Fibroblast of villous mesenchyme (primary cell): ENCODE results near the gene SLBP. TPM values are rescaled to one million over a fixed set of nuclear protein-coding genes. Genes with fewer than 3 reads are reported as not detected.

ENCODE experiments used
- DNase-seq: peaks from one replicate; pipeline ENCODE4 v3.0.0-alpha.2; 2010; ENCODE audit warnings: low read depth
- H3K4me3 ChIP-seq: 2 replicates; pipeline ENCODE4 v1.5.1; 2011; ENCODE audit warnings: low read depth, mild to moderate bottlenecking, low read length
- total RNA-seq: library from RNA; depleted of rRNA; stranded (reverse); fragments of >200 nt; gene quantifications from 2 replicates; pipeline ENCODE4 v1.2.3, GENCODE V29; 2012
- TF ChIP-seq, protein P1 (sequence below): IDR thresholded peaks from 2 replicates; pipeline ENCODE4 v1.5.1; 2012; ENCODE audit warnings: low read depth, mild to moderate bottlenecking, low read length; ENCODE audit not compliant: insufficient read depth

The SLBP gene
- total RNA-seq, 1 donor, result 63.0 TPM

DNA sequence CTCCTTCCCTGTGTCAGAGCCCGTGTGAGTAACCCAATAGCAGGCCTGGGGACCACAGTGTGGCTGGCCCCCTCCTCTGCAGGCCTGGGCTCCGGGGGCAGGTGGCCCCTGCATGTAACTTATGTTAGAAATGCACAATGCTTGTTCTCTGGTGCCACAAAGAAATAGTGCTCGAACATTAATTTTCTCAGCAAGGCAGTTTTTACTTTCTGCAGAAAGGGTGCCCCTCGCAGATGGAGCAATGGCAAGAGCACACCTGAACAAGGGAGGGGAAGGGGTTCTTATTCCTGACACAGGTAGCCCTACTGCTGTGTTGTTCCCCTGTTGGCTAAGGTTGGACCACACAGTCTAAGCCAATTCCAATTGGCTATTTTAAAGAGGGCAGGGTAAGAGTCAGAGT is 26.3 kb upstream of the SLBP start:
- DNase-seq, result no peak
- no peak overlapping the region for H3K4me3 ChIP-seq
- TF ChIP-seq, protein P1, sequence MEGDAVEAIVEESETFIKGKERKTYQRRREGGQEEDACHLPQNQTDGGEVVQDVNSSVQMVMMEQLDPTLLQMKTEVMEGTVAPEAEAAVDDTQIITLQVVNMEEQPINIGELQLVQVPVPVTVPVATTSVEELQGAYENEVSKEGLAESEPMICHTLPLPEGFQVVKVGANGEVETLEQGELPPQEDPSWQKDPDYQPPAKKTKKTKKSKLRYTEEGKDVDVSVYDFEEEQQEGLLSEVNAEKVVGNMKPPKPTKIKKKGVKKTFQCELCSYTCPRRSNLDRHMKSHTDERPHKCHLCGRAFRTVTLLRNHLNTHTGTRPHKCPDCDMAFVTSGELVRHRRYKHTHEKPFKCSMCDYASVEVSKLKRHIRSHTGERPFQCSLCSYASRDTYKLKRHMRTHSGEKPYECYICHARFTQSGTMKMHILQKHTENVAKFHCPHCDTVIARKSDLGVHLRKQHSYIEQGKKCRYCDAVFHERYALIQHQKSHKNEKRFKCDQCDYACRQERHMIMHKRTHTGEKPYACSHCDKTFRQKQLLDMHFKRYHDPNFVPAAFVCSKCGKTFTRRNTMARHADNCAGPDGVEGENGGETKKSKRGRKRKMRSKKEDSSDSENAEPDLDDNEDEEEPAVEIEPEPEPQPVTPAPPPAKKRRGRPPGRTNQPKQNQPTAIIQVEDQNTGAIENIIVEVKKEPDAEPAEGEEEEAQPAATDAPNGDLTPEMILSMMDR, result no peak

DNA sequence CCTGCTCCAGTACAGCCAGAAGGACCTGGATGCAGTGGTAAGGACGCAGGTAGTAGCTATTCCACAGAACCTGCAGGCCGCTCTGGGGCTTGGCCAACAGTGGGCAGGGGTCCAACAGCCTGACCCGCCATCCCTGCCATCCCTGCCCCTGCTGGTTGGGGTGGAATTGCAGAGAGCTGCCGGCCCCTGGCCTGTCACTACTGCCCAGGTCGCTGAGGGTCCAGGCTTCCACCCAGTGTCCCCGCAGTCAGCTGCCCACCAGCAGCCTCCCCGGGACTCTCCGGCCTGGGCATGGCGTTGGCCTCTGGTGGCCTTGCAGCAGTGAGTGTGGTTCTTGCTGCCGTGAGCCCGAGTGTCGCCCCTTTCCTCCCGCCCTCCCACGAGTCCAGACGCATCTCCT is 25.5 kb upstream of the SLBP start:
- no peak for DNase-seq
- H3K4me3 ChIP-seq, result no peak overlapping the region
- TF ChIP-seq, protein P1, result no peak

DNA sequence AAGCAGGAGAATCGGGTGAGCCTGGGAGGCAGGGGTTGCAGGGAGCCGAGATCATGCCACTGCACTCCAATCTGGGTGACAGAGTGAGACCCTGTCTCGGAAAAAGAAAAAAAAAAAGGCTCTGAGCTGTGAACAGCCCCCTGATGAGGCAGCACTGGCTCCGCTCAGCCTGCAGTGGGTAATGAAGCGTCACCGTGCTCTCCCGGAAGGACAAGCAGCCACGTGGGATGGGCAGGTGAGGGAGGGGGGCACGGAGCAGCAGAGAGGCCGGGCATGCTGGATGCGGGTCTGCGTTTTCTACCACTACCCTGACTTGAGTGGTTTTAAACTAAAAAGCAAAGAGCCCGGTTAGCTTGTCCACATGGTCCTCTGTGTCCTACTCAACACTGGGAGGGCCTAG is 24.7 kb upstream of the SLBP start:
- H3K4me3 ChIP-seq, result no peak overlapping the region
- TF ChIP-seq, protein P1, result no peak
- DNase-seq, result no peak

DNA sequence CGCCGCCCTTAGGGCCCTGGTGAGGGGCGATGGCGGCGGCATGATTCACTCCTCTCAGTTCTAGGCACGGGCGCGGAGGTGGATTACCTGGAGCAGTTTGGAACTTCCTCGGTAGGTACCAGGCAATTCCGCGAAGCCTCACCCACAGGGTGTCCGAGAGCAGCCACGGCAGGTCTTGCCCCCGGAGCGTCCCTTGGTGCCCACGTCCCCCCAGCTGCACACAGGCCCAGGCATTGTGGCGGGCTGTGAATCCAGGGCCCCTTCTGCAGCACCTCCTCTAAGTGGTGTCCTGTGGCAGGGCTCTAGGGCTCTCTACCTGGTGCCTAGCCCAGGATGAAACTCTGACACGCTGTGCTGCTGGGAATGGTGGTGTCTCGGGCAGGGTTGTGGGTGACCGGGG is 23.1 kb upstream of the SLBP start:
- TF ChIP-seq, protein P1, result no peak
- no peak overlapping the region for H3K4me3 ChIP-seq
- DNase-seq, result no peak

DNA sequence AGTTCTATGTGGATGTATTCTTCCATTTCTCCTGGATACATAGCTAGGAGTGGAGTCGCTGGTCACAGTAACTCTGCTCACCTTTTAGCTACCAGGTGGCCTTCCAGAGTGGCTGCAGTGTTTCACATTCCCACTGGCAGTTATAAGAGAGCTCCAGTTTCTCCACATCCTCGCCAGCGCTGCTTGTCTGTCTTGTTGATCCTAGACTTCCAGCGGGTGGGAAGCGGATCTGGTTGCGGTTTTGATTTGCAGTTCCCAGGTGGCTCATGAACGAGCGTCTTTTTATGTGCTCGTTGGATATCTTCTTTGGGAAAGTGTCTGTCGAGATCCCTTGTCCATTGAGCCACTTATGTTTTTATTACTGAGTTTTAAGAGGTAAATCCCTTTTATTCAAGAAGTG is 20.8 kb upstream of the SLBP start:
- DNase-seq, result no peak
- H3K4me3 ChIP-seq, result no peak overlapping the region
- TF ChIP-seq, protein P1, result no peak

DNA sequence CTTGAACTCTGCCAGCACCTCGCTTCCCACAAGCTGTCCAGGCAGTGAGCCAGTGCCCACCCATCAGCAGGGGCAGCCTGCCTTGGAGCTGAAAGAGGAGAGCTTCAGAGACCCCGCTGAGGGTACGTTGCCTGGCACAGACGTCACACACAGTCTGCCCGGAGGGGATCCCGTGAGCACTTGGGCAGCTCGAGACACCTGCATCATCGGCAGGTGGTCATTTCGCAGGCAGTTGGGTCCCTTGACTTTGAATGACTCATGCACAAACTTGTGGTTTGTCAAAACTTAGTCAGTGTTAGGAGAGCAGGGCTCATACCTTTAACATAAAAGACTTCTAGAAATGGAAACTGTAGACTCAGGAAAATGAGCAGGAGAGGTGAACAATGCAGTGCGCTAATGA is 19.1 kb upstream of the SLBP start:
- no peak overlapping the region for H3K4me3 ChIP-seq
- no peak for DNase-seq
- TF ChIP-seq, protein P1, result no peak

DNA sequence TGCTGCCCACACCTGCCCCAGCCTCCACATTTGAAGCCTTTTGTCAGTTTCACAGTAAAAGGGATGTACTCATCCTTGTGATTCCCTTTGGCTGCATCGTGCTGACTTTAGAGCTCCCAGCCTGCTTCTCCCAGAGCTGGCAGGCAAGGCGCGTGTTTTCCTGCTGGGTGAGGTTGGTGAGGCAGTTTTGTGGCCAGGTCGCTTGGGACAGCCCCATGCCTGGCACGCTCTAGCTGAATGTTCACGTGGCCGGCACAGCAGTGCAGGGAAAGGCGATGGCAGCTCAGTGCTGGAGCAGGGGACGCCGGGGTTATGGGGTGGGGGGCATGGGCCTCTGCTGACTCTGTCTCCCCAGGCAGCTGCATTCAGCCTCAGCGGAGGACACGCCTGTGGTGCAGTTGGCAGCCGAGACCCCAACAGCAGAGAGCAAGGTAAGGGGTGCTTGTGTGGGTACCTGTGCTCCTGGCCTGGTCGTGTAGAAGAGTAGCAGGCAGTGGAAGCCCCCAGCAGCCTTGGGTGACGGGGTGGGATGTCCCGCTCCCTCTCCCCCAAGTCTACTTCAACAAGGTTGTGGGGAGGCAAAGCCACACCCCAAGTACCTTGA is 18.5 kb upstream of the SLBP start:
- TF ChIP-seq, protein P1, result no peak
- H3K4me3 ChIP-seq, result no peak overlapping the region
- DNase-seq, result no peak
